Measurements from ENCODE around the gene SMARCB1.

- no peak for TF ChIP-seq TAF1 (IDR thresholded peaks at IDR 0.05; ENCODE audit: borderline replicate concordance, insufficient read depth, low read length)
- TF ChIP-seq POLR2AphosphoS5 (IDR thresholded peaks at IDR 0.05; ENCODE audit: low read depth, low read length), result no peak
- TF ChIP-seq, protein P1, sequence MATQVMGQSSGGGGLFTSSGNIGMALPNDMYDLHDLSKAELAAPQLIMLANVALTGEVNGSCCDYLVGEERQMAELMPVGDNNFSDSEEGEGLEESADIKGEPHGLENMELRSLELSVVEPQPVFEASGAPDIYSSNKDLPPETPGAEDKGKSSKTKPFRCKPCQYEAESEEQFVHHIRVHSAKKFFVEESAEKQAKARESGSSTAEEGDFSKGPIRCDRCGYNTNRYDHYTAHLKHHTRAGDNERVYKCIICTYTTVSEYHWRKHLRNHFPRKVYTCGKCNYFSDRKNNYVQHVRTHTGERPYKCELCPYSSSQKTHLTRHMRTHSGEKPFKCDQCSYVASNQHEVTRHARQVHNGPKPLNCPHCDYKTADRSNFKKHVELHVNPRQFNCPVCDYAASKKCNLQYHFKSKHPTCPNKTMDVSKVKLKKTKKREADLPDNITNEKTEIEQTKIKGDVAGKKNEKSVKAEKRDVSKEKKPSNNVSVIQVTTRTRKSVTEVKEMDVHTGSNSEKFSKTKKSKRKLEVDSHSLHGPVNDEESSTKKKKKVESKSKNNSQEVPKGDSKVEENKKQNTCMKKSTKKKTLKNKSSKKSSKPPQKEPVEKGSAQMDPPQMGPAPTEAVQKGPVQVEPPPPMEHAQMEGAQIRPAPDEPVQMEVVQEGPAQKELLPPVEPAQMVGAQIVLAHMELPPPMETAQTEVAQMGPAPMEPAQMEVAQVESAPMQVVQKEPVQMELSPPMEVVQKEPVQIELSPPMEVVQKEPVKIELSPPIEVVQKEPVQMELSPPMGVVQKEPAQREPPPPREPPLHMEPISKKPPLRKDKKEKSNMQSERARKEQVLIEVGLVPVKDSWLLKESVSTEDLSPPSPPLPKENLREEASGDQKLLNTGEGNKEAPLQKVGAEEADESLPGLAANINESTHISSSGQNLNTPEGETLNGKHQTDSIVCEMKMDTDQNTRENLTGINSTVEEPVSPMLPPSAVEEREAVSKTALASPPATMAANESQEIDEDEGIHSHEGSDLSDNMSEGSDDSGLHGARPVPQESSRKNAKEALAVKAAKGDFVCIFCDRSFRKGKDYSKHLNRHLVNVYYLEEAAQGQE (IDR thresholded peaks at IDR 0.05; ENCODE audit: insufficient read depth in 1 of 2, low read depth in 2 of 2, low read length in 2 of 2), result no peak
Measured at GRCh38 chr22:23737696-23738095, 49.1 kb upstream of the SMARCB1 start.

Data from PFSK-1 (cell line).